DMS114 treated with DMSO at 0.1 percent for 48 hours (cell line): ENCODE data around the gene CCDC187.

Experiments used
- DNase-seq: peaks from one replicate; lab custom pipeline; 2025; ENCODE audit not compliant: unreplicated experiment; lab: John Stamatoyannopoulos, UW

CCDC187 gene

GRCh38 chr9:136339958-136340310, 36.0 kb upstream of the CCDC187 start:
- no peak for DNase-seq

GRCh38 chr9:136339173-136339957, 35.5 kb upstream of the CCDC187 start:
- peak; percentile 24 for DNase-seq

GRCh38 chr9:136338511-136338910, 34.6 kb upstream of the CCDC187 start:
- DNase-seq: no peak

- DNase-seq: no peak
Observed at GRCh38 chr9:136337416-136338395, 33.8 kb upstream of the CCDC187 start.

- DNase-seq: no peak
Observed at GRCh38 chr9:136336881-136337280, 33.0 kb upstream of the CCDC187 start.

GRCh38 chr9:136336156-136336870, 32.4 kb upstream of the CCDC187 start:
- DNase-seq: no peak

- no peak for DNase-seq
Observed at GRCh38 chr9:136335296-136336155, 31.6 kb upstream of the CCDC187 start.

GRCh38 chr9:136334541-136334940, 30.6 kb upstream of the CCDC187 start:
- no peak for DNase-seq

GRCh38 chr9:136333486-136333885, 29.6 kb upstream of the CCDC187 start:
- DNase-seq: no peak

- no peak for DNase-seq
Observed at GRCh38 chr9:136333045-136333444, 29.2 kb upstream of the CCDC187 start.

- no peak for DNase-seq
Observed at GRCh38 chr9:136332482-136332983, 28.6 kb upstream of the CCDC187 start.

GRCh38 chr9:136331556-136332481, 27.9 kb upstream of the CCDC187 start:
- DNase-seq: no peak

- DNase-seq: no peak
Observed at GRCh38 chr9:136331030-136331429, 27.1 kb upstream of the CCDC187 start.

GRCh38 chr9:136330406-136330990, 26.6 kb upstream of the CCDC187 start:
- DNase-seq: no peak

GRCh38 chr9:136329636-136330405, 25.9 kb upstream of the CCDC187 start:
- DNase-seq: no peak

GRCh38 chr9:136329211-136329627, 25.3 kb upstream of the CCDC187 start:
- no peak for DNase-seq

- no peak for DNase-seq
Observed at GRCh38 chr9:136328622-136329041, 24.7 kb upstream of the CCDC187 start.
